ENCODE measurements around the gene SERPINE1. TPM values are rescaled to one million over a fixed set of nuclear protein-coding genes. Genes with fewer than 3 reads are reported as not detected.

SERPINE1 gene
- total and polyA plus RNA-seq, 5 donors from 2014 or later, result 0.39 TPM; not detected in 4

- Mint-ChIP-seq H3K4me1 (peaks cover 6 to 67% (median 41%) of the 10 kb centered on the region in 4 donors), H3K27ac (peak overlapping the region in 1 of 3 donors; percentile 64), H3K4me3 (peak overlapping the region; percentile 24 to 69 (median 50)), H3K36me3 (peaks cover 4% of the 10 kb centered on the region), H3K27me3 (peaks cover 88% of the 10 kb centered on the region), H3K9me3 (peaks cover 0 to 10% (median 3%) of the 10 kb centered on the region in 7 donors)
- Histone ChIP-seq H3K27me3 (ENCODE audit: control insufficient read depth, insufficient read depth, low read length) (peaks cover 51% of the 10 kb centered on the region), H3K9me3 (ENCODE audit: control insufficient read depth in 2 of 2, low read length in 2 of 2) (no peaks in the 10 kb centered on the region), H3K27ac (ENCODE audit: insufficient read depth, low read length, poor library complexity, severe bottlenecking) (no peak overlapping the region), H3K36me3 (ENCODE audit: control insufficient read depth, insufficient read depth, low read length) (no peaks in the 10 kb centered on the region), H3K4me3 (ENCODE audit: low read depth, low read length) (no peak overlapping the region), H3K4me1 (ENCODE audit: control insufficient read depth, insufficient read depth, low read length, poor library complexity, severe bottlenecking) (peaks cover 43% of the 10 kb centered on the region)
- DNase-seq, result no peak
- no peak for ATAC-seq (ENCODE audit: low read depth in 2 of 2)
Measured at GRCh38 chr7:101171442-101171837, 44.5 kb downstream of the SERPINE1 start.

- peaks cover 90% of the 10 kb centered on the region for H3K27me3 Mint-ChIP-seq
- no peak overlapping the region for H3K27ac Mint-ChIP-seq
- DNase-seq (no peak), ATAC-seq (ENCODE audit: low read depth in 2 of 2) (no peak)
- peak overlapping the region; percentile 46 to 84 (median 55) for H3K4me3 Mint-ChIP-seq
- Histone ChIP-seq H3K27me3 (ENCODE audit: control insufficient read depth, insufficient read depth, low read length) (peaks cover 51% of the 10 kb centered on the region), H3K27ac (ENCODE audit: insufficient read depth, low read length, poor library complexity, severe bottlenecking) (no peak overlapping the region), H3K4me1 (ENCODE audit: control insufficient read depth, insufficient read depth, low read length, poor library complexity, severe bottlenecking) (peaks cover 43% of the 10 kb centered on the region), H3K36me3 (ENCODE audit: control insufficient read depth, insufficient read depth, low read length) (no peaks in the 10 kb centered on the region), H3K4me3 (ENCODE audit: low read depth, low read length) (no peak overlapping the region), H3K9me3 (ENCODE audit: control insufficient read depth in 2 of 2, low read length in 2 of 2) (no peaks in the 10 kb centered on the region)
- peaks cover 0 to 10% (median 3%) of the 10 kb centered on the region in 7 donors for H3K9me3 Mint-ChIP-seq
- H3K4me1 Mint-ChIP-seq, result peaks cover 6 to 62% (median 38%) of the 10 kb centered on the region in 4 donors
- H3K36me3 Mint-ChIP-seq, result peaks cover 4% of the 10 kb centered on the region
Measured at GRCh38 chr7:101172005-101172853, 45.3 kb downstream of the SERPINE1 start.

- H3K36me3 Mint-ChIP-seq, result peaks cover 4% of the 10 kb centered on the region
- H3K4me3 Mint-ChIP-seq, result peak overlapping the region in 3 of 4 donors; percentile 50 to 84 (median 62)
- H3K27me3 Mint-ChIP-seq, result peaks cover 90% of the 10 kb centered on the region
- H3K27me3 ChIP-seq (ENCODE audit: control insufficient read depth, insufficient read depth, low read length), result peaks cover 51% of the 10 kb centered on the region
- no peak overlapping the region for H3K4me3 ChIP-seq (ENCODE audit: low read depth, low read length)
- ATAC-seq (ENCODE audit: low read depth in 2 of 2) (no peak), DNase-seq (no peak)
- H3K4me1 ChIP-seq (ENCODE audit: control insufficient read depth, insufficient read depth, low read length, poor library complexity, severe bottlenecking), result peaks cover 43% of the 10 kb centered on the region
- H3K27ac Mint-ChIP-seq, result peak overlapping the region in 1 of 3 donors; percentile 52
- H3K9me3 Mint-ChIP-seq, result peaks cover 0 to 8% (median 3%) of the 10 kb centered on the region in 7 donors
- H3K4me1 Mint-ChIP-seq, result peaks cover 6 to 56% (median 35%) of the 10 kb centered on the region in 4 donors
- no peak overlapping the region for H3K27ac ChIP-seq (ENCODE audit: insufficient read depth, low read length, poor library complexity, severe bottlenecking)
- no peaks in the 10 kb centered on the region for H3K9me3 ChIP-seq (ENCODE audit: control insufficient read depth in 2 of 2, low read length in 2 of 2)
- no peaks in the 10 kb centered on the region for H3K36me3 ChIP-seq (ENCODE audit: control insufficient read depth, insufficient read depth, low read length)
Measured at GRCh38 chr7:101172854-101173751, 46.2 kb downstream of the SERPINE1 start.

- H3K4me3 Mint-ChIP-seq, result peak overlapping the region; percentile 68 to 91 (median 72)
- H3K9me3 Mint-ChIP-seq, result peaks cover 0 to 8% (median 3%) of the 10 kb centered on the region in 7 donors
- DNase-seq, result peak; percentile 34 to 86 (median 64)
- peaks cover 87% of the 10 kb centered on the region for H3K27me3 Mint-ChIP-seq
- H3K27me3 ChIP-seq (ENCODE audit: control insufficient read depth, insufficient read depth, low read length), result peaks cover 48% of the 10 kb centered on the region
- H3K27ac Mint-ChIP-seq, result peak overlapping the region in 1 of 3 donors; percentile 60
- H3K9me3 ChIP-seq (ENCODE audit: control insufficient read depth in 2 of 2, low read length in 2 of 2), result no peaks in the 10 kb centered on the region
- H3K4me3 ChIP-seq (ENCODE audit: low read depth, low read length), result no peak overlapping the region
- H3K4me1 Mint-ChIP-seq, result peaks cover 6 to 53% (median 31%) of the 10 kb centered on the region in 4 donors
- peaks cover 43% of the 10 kb centered on the region for H3K4me1 ChIP-seq (ENCODE audit: control insufficient read depth, insufficient read depth, low read length, poor library complexity, severe bottlenecking)
- peak; percentile 52 to 66 for ATAC-seq (ENCODE audit: low read depth in 2 of 2)
- no peaks in the 10 kb centered on the region for H3K36me3 Mint-ChIP-seq
- no peak overlapping the region for H3K27ac ChIP-seq (ENCODE audit: insufficient read depth, low read length, poor library complexity, severe bottlenecking)
- no peaks in the 10 kb centered on the region for H3K36me3 ChIP-seq (ENCODE audit: control insufficient read depth, insufficient read depth, low read length)
Measured at GRCh38 chr7:101173752-101174244, 46.9 kb downstream of the SERPINE1 start.

- peaks cover 87% of the 10 kb centered on the region for H3K27me3 Mint-ChIP-seq
- ATAC-seq (ENCODE audit: low read depth in 2 of 2), result no peak
- H3K27me3 ChIP-seq (ENCODE audit: control insufficient read depth, insufficient read depth, low read length), result peaks cover 42% of the 10 kb centered on the region
- no peak for DNase-seq
- H3K9me3 Mint-ChIP-seq, result peaks cover 0 to 8% (median 3%) of the 10 kb centered on the region in 7 donors
- peaks cover 2 to 54% (median 27%) of the 10 kb centered on the region in 4 donors for H3K4me1 Mint-ChIP-seq
- no peak overlapping the region for H3K27ac ChIP-seq (ENCODE audit: insufficient read depth, low read length, poor library complexity, severe bottlenecking)
- H3K9me3 ChIP-seq (ENCODE audit: control insufficient read depth in 2 of 2, low read length in 2 of 2), result no peaks in the 10 kb centered on the region
- peaks cover 44% of the 10 kb centered on the region for H3K4me1 ChIP-seq (ENCODE audit: control insufficient read depth, insufficient read depth, low read length, poor library complexity, severe bottlenecking)
- peak overlapping the region in 1 of 3 donors; percentile 60 for H3K27ac Mint-ChIP-seq
- peak overlapping the region in 2 of 4 donors; percentile 68 to 70 for H3K4me3 Mint-ChIP-seq
- no peaks in the 10 kb centered on the region for H3K36me3 ChIP-seq (ENCODE audit: control insufficient read depth, insufficient read depth, low read length)
- no peaks in the 10 kb centered on the region for H3K36me3 Mint-ChIP-seq
- no peak overlapping the region for H3K4me3 ChIP-seq (ENCODE audit: low read depth, low read length)
Measured at GRCh38 chr7:101174322-101174854, 47.5 kb downstream of the SERPINE1 start.

GRCh38 chr7:101175664-101176063 lies 48.8 kb downstream of the SERPINE1 start:
- H3K4me3 Mint-ChIP-seq, result peak overlapping the region in 1 of 4 donors; percentile 41
- no peaks in the 10 kb centered on the region for H3K36me3 Mint-ChIP-seq
- DNase-seq, result no peak
- peaks cover 80% of the 10 kb centered on the region for H3K27me3 Mint-ChIP-seq
- peaks cover 44% of the 10 kb centered on the region for H3K4me1 ChIP-seq (ENCODE audit: control insufficient read depth, insufficient read depth, low read length, poor library complexity, severe bottlenecking)
- no peak overlapping the region for H3K27ac ChIP-seq (ENCODE audit: insufficient read depth, low read length, poor library complexity, severe bottlenecking)
- H3K9me3 Mint-ChIP-seq, result peaks cover 0 to 6% (median 3%) of the 10 kb centered on the region in 7 donors
- peaks cover 31% of the 10 kb centered on the region for H3K27me3 ChIP-seq (ENCODE audit: control insufficient read depth, insufficient read depth, low read length)
- no peak for ATAC-seq (ENCODE audit: low read depth in 2 of 2)
- H3K4me1 Mint-ChIP-seq, result peaks cover 0 to 45% (median 21%) of the 10 kb centered on the region in 4 donors
- H3K27ac Mint-ChIP-seq, result no peak overlapping the region
- H3K4me3 ChIP-seq (ENCODE audit: low read depth, low read length), result no peak overlapping the region
- H3K9me3 ChIP-seq (ENCODE audit: control insufficient read depth in 2 of 2, low read length in 2 of 2), result no peaks in the 10 kb centered on the region
- no peaks in the 10 kb centered on the region for H3K36me3 ChIP-seq (ENCODE audit: control insufficient read depth, insufficient read depth, low read length)

GRCh38 chr7:101177644-101178043 lies 50.7 kb downstream of the SERPINE1 start:
- Mint-ChIP-seq H3K4me3 (peak overlapping the region in 1 of 4 donors; percentile 71), H3K36me3 (no peaks in the 10 kb centered on the region), H3K4me1 (peaks cover 0 to 39% (median 16%) of the 10 kb centered on the region in 4 donors), H3K27me3 (peaks cover 84% of the 10 kb centered on the region), H3K9me3 (peaks cover 0 to 5% (median 0%) of the 10 kb centered on the region in 7 donors), H3K27ac (no peak overlapping the region)
- H3K9me3 ChIP-seq (ENCODE audit: control insufficient read depth in 2 of 2, low read length in 2 of 2), result no peaks in the 10 kb centered on the region
- DNase-seq (no peak), ATAC-seq (ENCODE audit: low read depth in 2 of 2) (no peak)
- no peak overlapping the region for H3K27ac ChIP-seq (ENCODE audit: insufficient read depth, low read length, poor library complexity, severe bottlenecking)
- no peaks in the 10 kb centered on the region for H3K36me3 ChIP-seq (ENCODE audit: control insufficient read depth, insufficient read depth, low read length)
- peaks cover 30% of the 10 kb centered on the region for H3K4me1 ChIP-seq (ENCODE audit: control insufficient read depth, insufficient read depth, low read length, poor library complexity, severe bottlenecking)
- peaks cover 30% of the 10 kb centered on the region for H3K27me3 ChIP-seq (ENCODE audit: control insufficient read depth, insufficient read depth, low read length)
- H3K4me3 ChIP-seq (ENCODE audit: low read depth, low read length), result no peak overlapping the region

Data from CD4-positive, CD25-positive, alpha-beta regulatory T cell (primary cell).